Psoas muscle (tissue), 8 donors: ENCODE results near the gene PLXNA4. TPM values are rescaled to one million over a fixed set of nuclear protein-coding genes. Genes with fewer than 3 reads are reported as not detected.

Source experiments
- ATAC-seq, 4 donors: fragments of 200-7000 bp; cut with Tn5 transposase; one replicate each; pipeline ENCODE4 v1.9.1; 2020; ENCODE audit warnings: moderate library complexity in 3 of 4, mild to moderate bottlenecking in 2 of 4
- DNase-seq, 2 donors: peaks; one replicate each; pipeline ENCODE4 v3.0.0-alpha.2; 2020
- H3K27ac ChIP-seq: fragments of 200-600 bp; one replicate; pipeline ENCODE4 v1.8.0; 2022
- H3K27me3 ChIP-seq, 3 donors: fragments of 200-600 bp in 1 of 3; one replicate each; pipeline versions ENCODE4 v1.6.1 to v1.8.0; 2013 to 2022; ENCODE audit warnings: low read length in 2 of 3, mild to moderate bottlenecking in 2 of 3, moderate library complexity in 1 of 3; ENCODE audit not compliant: insufficient read depth in 3 of 3
- H3K36me3 ChIP-seq, 2 donors: fragments of 200-600 bp in 1 of 2; one replicate each; pipeline versions ENCODE4 v1.6.1 to v1.8.0; 2013 to 2022; ENCODE audit warnings: low read depth in 1 of 2, mild to moderate bottlenecking in 1 of 2, moderate library complexity in 1 of 2; ENCODE audit not compliant: insufficient read depth in 1 of 2
- H3K4me1 ChIP-seq: fragments of 200-600 bp; one replicate; pipeline ENCODE4 v1.8.0; 2022
- H3K4me3 ChIP-seq: fragments of 200-600 bp; one replicate; pipeline ENCODE4 v1.8.0; 2022; ENCODE audit warnings: mild to moderate bottlenecking
- H3K9me3 ChIP-seq: fragments of 200-600 bp; one replicate; pipeline ENCODE4 v1.8.0; 2022
- WGBS, 3 donors: extraction: QIAGEN DNeasy Blood & Tissue Kit; methylation state at CpG; one replicate each; pipeline versions ENCODE4 v1.1.6 to v1.1.7; 2013; 5-methylcytosine and 5-hydroxymethylcytosine counted together
- intact Hi-C, 2 donors: fragments of 100-400 bp; cut with DNase I; formaldehyde crosslinking; loops; one replicate each; pipeline versions ENCODE4 v1.11.0 to v1.14.2; 2022
- polyA plus RNA-seq, 3 donors: library from polyadenylated mRNA; stranded (reverse); fragments of 200-250 nt; gene quantifications; one replicate each; pipeline ENCODE4 v1.2.3, GENCODE V29; 2013
- total RNA-seq, 4 donors: library from RNA; stranded (reverse); fragmentation: NEBNext Ultra II Directional in 2 of 4; extraction: Animal tissue kit (Norgen Biotek cat#: 25700) in 2 of 4; gene quantifications; one replicate each; pipeline versions ENCODE4 v1.2.1 to v1.2.4, GENCODE V29; 2021 to 2023
- TF ChIP-seq, protein P1 (sequence below): fragments of 200-600 bp; IDR thresholded peaks from one replicate; pipeline ENCODE4 v1.8.0; 2022; ENCODE audit warnings: antibody characterized with exemption
- donor health status: healthy with polysubstance abuse.
- donor health status: DM: no; HTN: no; CAD: no; lungs with moderate emphysema.
- donor health status: Bipolar disorder and iron deficiency.
- donor health status: healthy.
- donor health status: DM: yes; HTN: yes; CAD: no.
- donor health status: DM: no; HTN: no; CAD: no.
- donor health status: DM: no; HTN: no; CAD: no.
- donor health status: DM: yes; HTN: yes; CAD: no.

The PLXNA4 gene
- total and polyA plus RNA-seq, 7 donors, result 0.15 to 2.5 (median 0.88) TPM

DNA sequence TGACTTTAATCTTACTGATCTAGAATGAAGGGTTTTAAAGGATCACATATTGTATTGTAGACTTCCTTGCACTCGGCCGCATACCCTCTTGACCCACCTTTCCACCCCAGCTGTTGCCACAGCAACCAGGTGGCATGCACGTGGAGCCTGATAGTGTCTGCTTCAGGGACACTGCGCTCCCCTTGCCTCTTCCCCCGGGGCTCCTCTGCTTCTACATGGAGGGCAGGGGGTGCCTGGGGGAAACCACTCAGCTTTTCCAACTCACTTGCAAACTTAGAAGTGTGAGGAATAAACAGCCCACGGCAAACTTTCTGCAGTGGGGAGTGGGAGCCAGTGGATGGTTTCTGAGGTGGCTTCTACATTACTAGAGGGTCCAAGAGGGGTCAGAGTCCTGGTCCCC lies 458.6 kb downstream of the PLXNA4 start:
- 72 to 81% (median 79%) methylated on average over 6 of the region's 6 CpGs for WGBS, 3 donors
- Histone ChIP-seq H3K9me3 (no peaks in the 10 kb centered on the region), H3K27me3 (no peaks in the 10 kb centered on the region), H3K27ac (no peak overlapping the region), H3K4me1 (no peaks in the 10 kb centered on the region), H3K36me3 (no peaks in the 10 kb centered on the region), H3K4me3 (no peak overlapping the region)
- DNase-seq (no peak), ATAC-seq (no peak)
- TF ChIP-seq, protein P1, sequence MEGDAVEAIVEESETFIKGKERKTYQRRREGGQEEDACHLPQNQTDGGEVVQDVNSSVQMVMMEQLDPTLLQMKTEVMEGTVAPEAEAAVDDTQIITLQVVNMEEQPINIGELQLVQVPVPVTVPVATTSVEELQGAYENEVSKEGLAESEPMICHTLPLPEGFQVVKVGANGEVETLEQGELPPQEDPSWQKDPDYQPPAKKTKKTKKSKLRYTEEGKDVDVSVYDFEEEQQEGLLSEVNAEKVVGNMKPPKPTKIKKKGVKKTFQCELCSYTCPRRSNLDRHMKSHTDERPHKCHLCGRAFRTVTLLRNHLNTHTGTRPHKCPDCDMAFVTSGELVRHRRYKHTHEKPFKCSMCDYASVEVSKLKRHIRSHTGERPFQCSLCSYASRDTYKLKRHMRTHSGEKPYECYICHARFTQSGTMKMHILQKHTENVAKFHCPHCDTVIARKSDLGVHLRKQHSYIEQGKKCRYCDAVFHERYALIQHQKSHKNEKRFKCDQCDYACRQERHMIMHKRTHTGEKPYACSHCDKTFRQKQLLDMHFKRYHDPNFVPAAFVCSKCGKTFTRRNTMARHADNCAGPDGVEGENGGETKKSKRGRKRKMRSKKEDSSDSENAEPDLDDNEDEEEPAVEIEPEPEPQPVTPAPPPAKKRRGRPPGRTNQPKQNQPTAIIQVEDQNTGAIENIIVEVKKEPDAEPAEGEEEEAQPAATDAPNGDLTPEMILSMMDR, result no peak
- intact Hi-C loops, result no loop called here

DNA sequence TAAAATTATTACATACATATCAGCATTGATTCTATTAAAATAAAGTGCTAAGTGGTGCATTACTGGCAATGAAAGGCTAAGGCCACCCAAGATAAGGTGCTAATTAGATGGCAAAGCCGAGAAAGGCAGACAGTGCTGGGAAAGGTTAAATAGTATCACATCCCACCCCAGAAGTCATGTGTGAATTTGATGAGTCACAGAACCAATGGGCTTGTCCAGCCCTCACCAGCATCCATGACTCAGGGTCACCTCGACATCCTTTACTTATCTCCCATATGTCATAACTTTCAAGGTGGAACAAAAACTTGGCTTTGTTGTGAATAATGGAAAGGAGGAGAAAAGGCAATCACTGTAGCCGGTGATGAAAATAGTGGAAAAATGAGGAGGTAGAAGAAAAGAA lies 459.1 kb downstream of the PLXNA4 start:
- intact Hi-C loops, result no loop called here
- no peaks in the 10 kb centered on the region for H3K9me3 ChIP-seq
- H3K4me3 ChIP-seq, result no peak overlapping the region
- TF ChIP-seq, protein P1, result no peak
- H3K27ac ChIP-seq, result no peak overlapping the region
- no peaks in the 10 kb centered on the region for H3K27me3 ChIP-seq
- ATAC-seq, result no peak
- 81 to 93% (median 82%) methylated on average over 3 of the region's 3 CpGs for WGBS, 3 donors
- no peaks in the 10 kb centered on the region for H3K36me3 ChIP-seq
- H3K4me1 ChIP-seq, result no peaks in the 10 kb centered on the region
- no peak for DNase-seq

DNA sequence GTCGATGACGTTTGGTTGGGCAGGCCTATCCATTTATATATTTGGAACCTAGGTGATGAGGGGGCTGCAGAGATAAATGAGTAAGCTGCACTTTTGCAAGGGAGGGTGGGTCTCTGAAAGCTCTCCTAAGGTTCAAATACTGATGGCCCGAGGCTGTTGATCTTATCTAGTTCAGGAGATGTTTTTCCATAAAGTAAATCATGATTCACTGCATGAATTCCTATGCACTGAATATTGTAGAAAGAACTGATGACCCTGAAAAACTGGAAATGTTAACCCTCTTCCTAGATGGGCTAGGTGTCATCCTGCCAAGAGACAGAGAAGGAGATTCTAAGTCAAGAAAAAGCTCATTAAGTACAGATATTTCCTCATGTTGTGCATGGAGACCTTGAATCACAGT lies 459.9 kb downstream of the PLXNA4 start:
- no peaks in the 10 kb centered on the region for H3K4me1 ChIP-seq
- H3K36me3 ChIP-seq, result no peaks in the 10 kb centered on the region
- no peak overlapping the region for H3K27ac ChIP-seq
- DNase-seq (no peak), ATAC-seq (no peak)
- intact Hi-C loops, result no loop called here
- no peak overlapping the region for H3K4me3 ChIP-seq
- no peaks in the 10 kb centered on the region for H3K9me3 ChIP-seq
- TF ChIP-seq, protein P1, result no peak
- no peaks in the 10 kb centered on the region for H3K27me3 ChIP-seq
- WGBS, 3 donors, result 57 to 89% (median 61%) methylated on average over 3 of the region's 3 CpGs

DNA sequence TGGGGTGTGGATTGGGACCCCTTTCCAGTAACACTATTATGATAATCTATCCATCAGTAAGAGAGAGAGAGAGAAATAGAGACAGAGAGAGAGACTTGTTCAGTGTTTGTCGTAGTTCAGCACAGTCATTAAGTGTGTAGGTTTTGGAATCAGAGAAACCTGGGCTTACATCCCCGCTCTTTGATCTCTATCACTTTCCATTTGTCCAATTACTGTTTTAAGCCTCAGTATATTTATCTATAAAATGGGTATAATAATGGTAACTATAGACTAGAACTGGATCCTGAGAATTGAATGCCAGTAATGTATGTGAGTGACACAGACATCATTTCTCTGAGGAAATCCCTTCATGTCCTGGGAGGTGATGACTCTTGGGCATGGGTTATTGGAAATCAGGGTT lies 460.5 kb downstream of the PLXNA4 start:
- intact Hi-C loops, result no loop called here
- 95 to 99% (median 96%) methylated on average over 2 of the region's 2 CpGs for WGBS, 3 donors
- TF ChIP-seq, protein P1, result no peak
- DNase-seq (no peak), ATAC-seq (no peak)
- H3K36me3 ChIP-seq, result no peaks in the 10 kb centered on the region
- no peak overlapping the region for H3K4me3 ChIP-seq
- H3K4me1 ChIP-seq, result no peaks in the 10 kb centered on the region
- H3K27me3 ChIP-seq, result no peaks in the 10 kb centered on the region
- H3K27ac ChIP-seq, result no peak overlapping the region
- no peaks in the 10 kb centered on the region for H3K9me3 ChIP-seq

DNA sequence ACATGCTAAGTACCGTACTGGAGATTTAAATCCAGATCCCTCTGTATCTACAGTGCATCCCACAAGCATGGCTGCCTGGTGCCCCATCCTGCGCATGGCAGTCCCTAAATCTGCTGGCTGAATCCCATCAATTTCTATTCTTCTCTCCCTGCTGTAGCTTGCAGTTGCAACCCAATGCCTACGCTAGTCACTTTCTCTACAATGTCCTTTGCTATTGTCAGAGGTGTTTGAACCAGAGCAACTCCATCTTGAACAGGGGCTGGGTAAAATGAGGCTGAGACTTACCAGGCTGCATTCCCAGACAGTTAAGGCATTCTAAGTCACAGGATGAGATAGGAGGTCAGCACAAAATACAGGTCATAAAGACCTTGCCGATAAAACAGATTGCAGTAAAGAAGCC lies 461.2 kb downstream of the PLXNA4 start:
- intact Hi-C loops, result no loop called here
- H3K27me3 ChIP-seq, result no peaks in the 10 kb centered on the region
- TF ChIP-seq, protein P1, result no peak
- H3K4me3 ChIP-seq, result no peak overlapping the region
- H3K9me3 ChIP-seq, result no peaks in the 10 kb centered on the region
- 79 to 84% (median 80%) methylated on average over 4 of the region's 4 CpGs for WGBS, 3 donors
- H3K27ac ChIP-seq, result no peak overlapping the region
- DNase-seq (no peak), ATAC-seq (no peak)
- no peaks in the 10 kb centered on the region for H3K36me3 ChIP-seq
- no peaks in the 10 kb centered on the region for H3K4me1 ChIP-seq
